EH (cell line): ENCODE measurements around the gene SIGLECL1.

Experiments used
- DNase-seq: peaks from one replicate; pipeline ENCODE4 v3.0.0-alpha.2; 2015; ENCODE audit warnings: low read depth

Gene SIGLECL1

GRCh38 chr19:51252306-51253079, 1.6 kb downstream of the SIGLECL1 start:
- no peak for DNase-seq

GRCh38 chr19:51253088-51253806, 2.4 kb downstream of the SIGLECL1 start:
- DNase-seq = no peak

- DNase-seq = no peak
These were observed 5.3 kb downstream of the SIGLECL1 start for GRCh38 chr19:51256155-51256625.

GRCh38 chr19:51257471-51257870, 6.6 kb downstream of the SIGLECL1 start:
- DNase-seq = no peak

- no peak for DNase-seq
These were observed 7.6 kb downstream of the SIGLECL1 start for GRCh38 chr19:51258165-51259160.

GRCh38 chr19:51259348-51260245, 8.7 kb downstream of the SIGLECL1 start:
- DNase-seq = no peak

GRCh38 chr19:51263808-51264207, 12.9 kb downstream of the SIGLECL1 start:
- DNase-seq = no peak

GRCh38 chr19:51271067-51271466, 20.2 kb downstream of the SIGLECL1 start:
- DNase-seq = no peak

GRCh38 chr19:51272183-51272810, 21.4 kb downstream of the SIGLECL1 start:
- DNase-seq = no peak

- DNase-seq = no peak
These were observed 23.3 kb downstream of the SIGLECL1 start for GRCh38 chr19:51274049-51274770.

- no peak for DNase-seq
These were observed 26.2 kb downstream of the SIGLECL1 start for GRCh38 chr19:51277112-51277511.

GRCh38 chr19:51282335-51282734, 31.5 kb downstream of the SIGLECL1 start:
- DNase-seq = no peak

- DNase-seq = no peak
These were observed 34.8 kb downstream of the SIGLECL1 start for GRCh38 chr19:51285682-51286081.

- no peak for DNase-seq
These were observed 38.8 kb downstream of the SIGLECL1 start for GRCh38 chr19:51289635-51290034.

GRCh38 chr19:51292971-51293370, 42.1 kb downstream of the SIGLECL1 start:
- DNase-seq = no peak

GRCh38 chr19:51293571-51294210, 42.8 kb downstream of the SIGLECL1 start:
- no peak for DNase-seq

GRCh38 chr19:51294211-51294976, 43.5 kb downstream of the SIGLECL1 start:
- no peak for DNase-seq

GRCh38 chr19:51294977-51295375, 44.1 kb downstream of the SIGLECL1 start:
- no peak for DNase-seq
